PC-3 (cell line): ENCODE results near the gene LZTFL1. TPM values are rescaled to one million over a fixed set of nuclear protein-coding genes. Genes with fewer than 3 reads are reported as not detected.

Experiments
- ATAC-seq: fragments of 200-7000 bp; cut with Tn5 transposase; 2 replicates; pipeline ENCODE4 v1.9.1; 2020; ENCODE audit warnings: mild to moderate bottlenecking, moderate library complexity
- BruUV-seq: library from RNA; stranded (reverse); fragments of 400-500 nt; replicated peaks from 2 replicates; lab custom pipeline; 2021; lab: Mats Ljungman, UMichigan
- CTCF ChIA-PET: fragments of 300-600 bp; sonication (Branson Sonifier 250); formaldehyde crosslinking; loops from one replicate; lab custom pipeline; 2022; ENCODE audit warnings: antibody characterized with exemption; lab: Charles Lee
- POLR2A ChIA-PET: fragments of 300-600 bp; sonication (Branson Sonifier 250); formaldehyde crosslinking; loops from one replicate; lab custom pipeline; 2022; ENCODE audit warnings: antibody characterized with exemption; ENCODE audit not compliant: unreplicated experiment; lab: Charles Lee
- DNase-seq: peaks from one replicate; pipeline ENCODE4 v3.0.0-alpha.2; 2015
- H2AFZ ChIP-seq: fragments of 300-600 bp; sonication (generic); 2 replicates; pipeline ENCODE4 v1.6.0; 2016; ENCODE audit warnings: antibody characterized with exemption, low read length
- H3F3A ChIP-seq: fragments of 300-600 bp; sonication (generic); one replicate; pipeline ENCODE4 v1.6.0; 2017; ENCODE audit warnings: antibody characterized with exemption, low read length, control low read depth, mild to moderate bottlenecking; ENCODE audit not compliant: unreplicated experiment
- H3K27ac ChIP-seq: fragments of 300-600 bp; sonication (generic); 2 replicates; pipeline ENCODE4 v1.5.1; 2016; ENCODE audit warnings: mild to moderate bottlenecking, low read length
- H3K27me3 ChIP-seq: fragments of 300-600 bp; sonication (generic); 2 replicates; pipeline ENCODE4 v1.6.1; 2016; ENCODE audit warnings: low read length, mixed read lengths
- H3K36me3 ChIP-seq: fragments of 300-600 bp; sonication (generic); 2 replicates; pipeline ENCODE4 v1.6.1; 2016; ENCODE audit warnings: low read depth, mixed run types, low read length, mixed read lengths
- H3K4me1 ChIP-seq: fragments of 300-600 bp; sonication (generic); 2 replicates; pipeline ENCODE4 v1.5.1; 2016; ENCODE audit warnings: low read length; ENCODE audit not compliant: insufficient read depth
- H3K4me2 ChIP-seq: fragments of 300-600 bp; sonication (generic); 2 replicates; pipeline ENCODE4 v1.6.0; 2016; ENCODE audit warnings: low read length
- H3K4me3 ChIP-seq: fragments of 300-600 bp; sonication (generic); 2 replicates; pipeline ENCODE4 v1.5.1; 2016; ENCODE audit warnings: mild to moderate bottlenecking, low read length, mixed read lengths
- H3K79me2 ChIP-seq: fragments of 300-600 bp; sonication (generic); 2 replicates; pipeline ENCODE4 v1.6.1; 2017; ENCODE audit warnings: low read length, mixed read lengths
- H3K9ac ChIP-seq: fragments of 300-600 bp; sonication (generic); 2 replicates; pipeline ENCODE4 v1.6.0; 2016; ENCODE audit warnings: mild to moderate bottlenecking, low read length
- H3K9me2 ChIP-seq: fragments of 300-600 bp; sonication (generic); replicated peaks from 2 replicates; pipeline ENCODE4 v1.6.1; 2016; ENCODE audit warnings: mixed run types, low read length, mixed read lengths
- H3K9me3 ChIP-seq: fragments of 300-600 bp; sonication (generic); 2 replicates; pipeline ENCODE4 v1.6.1; 2016; ENCODE audit warnings: low read length, mixed read lengths
- H4K20me1 ChIP-seq: fragments of 300-600 bp; sonication (generic); 2 replicates; pipeline ENCODE4 v1.6.1; 2016; ENCODE audit warnings: low read length, mixed read lengths
- EZH2 ChIP-seq: fragments of 300-600 bp; sonication (generic); IDR thresholded peaks from one replicate; pipeline ENCODE4 v1.6.1; 2017; ENCODE audit warnings: antibody characterized with exemption, mild to moderate bottlenecking, low read length; ENCODE audit not compliant: unreplicated experiment
- EZH2phosphoT487 ChIP-seq: fragments of 300-600 bp; sonication (generic); IDR thresholded peaks from 2 replicates; pipeline ENCODE4 v1.6.1; 2018; ENCODE audit warnings: mild to moderate bottlenecking, antibody characterized with exemption, low read length, borderline replicate concordance
- intact Hi-C: fragments of 100-400 bp; cut with micrococcal nuclease; formaldehyde crosslinking; loops from 2 replicates; pipeline ENCODE4 v1.9.0; 2023
- total RNA-seq: library from RNA; depleted of rRNA; stranded (reverse); fragments of >200 nt; gene quantifications from 2 replicates; pipeline ENCODE4 v1.2.3, GENCODE V29; 2014
- TF ChIP-seq, protein P1 (sequence below): fragments of 300-600 bp; sonication (generic); conservative IDR thresholded peaks from 2 replicates; pipeline ENCODE4 v1.5.1; 2017; ENCODE audit warnings: antibody characterized with exemption, low read depth, mild to moderate bottlenecking, low read length

Gene LZTFL1
- total RNA-seq, 1 experiment from 2014 or later: 14.2 TPM

- no peak overlapping the region for H2AFZ ChIP-seq
- no peak overlapping the region for H3K9ac ChIP-seq
- ATAC-seq (no peak), DNase-seq (no peak)
- H3K4me3 ChIP-seq: no peak overlapping the region
- BruUV-seq: no TSS peak
- CTCF ChIA-PET: no interaction called here
- TF ChIP-seq, protein P1, sequence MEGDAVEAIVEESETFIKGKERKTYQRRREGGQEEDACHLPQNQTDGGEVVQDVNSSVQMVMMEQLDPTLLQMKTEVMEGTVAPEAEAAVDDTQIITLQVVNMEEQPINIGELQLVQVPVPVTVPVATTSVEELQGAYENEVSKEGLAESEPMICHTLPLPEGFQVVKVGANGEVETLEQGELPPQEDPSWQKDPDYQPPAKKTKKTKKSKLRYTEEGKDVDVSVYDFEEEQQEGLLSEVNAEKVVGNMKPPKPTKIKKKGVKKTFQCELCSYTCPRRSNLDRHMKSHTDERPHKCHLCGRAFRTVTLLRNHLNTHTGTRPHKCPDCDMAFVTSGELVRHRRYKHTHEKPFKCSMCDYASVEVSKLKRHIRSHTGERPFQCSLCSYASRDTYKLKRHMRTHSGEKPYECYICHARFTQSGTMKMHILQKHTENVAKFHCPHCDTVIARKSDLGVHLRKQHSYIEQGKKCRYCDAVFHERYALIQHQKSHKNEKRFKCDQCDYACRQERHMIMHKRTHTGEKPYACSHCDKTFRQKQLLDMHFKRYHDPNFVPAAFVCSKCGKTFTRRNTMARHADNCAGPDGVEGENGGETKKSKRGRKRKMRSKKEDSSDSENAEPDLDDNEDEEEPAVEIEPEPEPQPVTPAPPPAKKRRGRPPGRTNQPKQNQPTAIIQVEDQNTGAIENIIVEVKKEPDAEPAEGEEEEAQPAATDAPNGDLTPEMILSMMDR: no peak
- TF ChIP-seq EZH2phosphoT487 (no peak), EZH2 (no peak)
- intact Hi-C loops: loop anchor here (2.0 kb wide), 1 partner anchor 25 kb away; no protein-coding TSS in a partner anchor
- no peaks in the 10 kb centered on the region for H3F3A ChIP-seq
- H3K4me1 ChIP-seq: peaks cover 13% of the 10 kb centered on the region; the same call in 1 of the 2 replicates
- no peaks in the 10 kb centered on the region for H3K27me3 ChIP-seq
- H3K79me2 ChIP-seq: no peaks in the 10 kb centered on the region
- no peaks in the 10 kb centered on the region for H3K9me2 ChIP-seq
- H4K20me1 ChIP-seq: no peaks in the 10 kb centered on the region
- H3K9me3 ChIP-seq: peaks cover 6% of the 10 kb centered on the region; the same call in 1 of the 2 replicates
- H3K4me2 ChIP-seq: no peak overlapping the region
- POLR2A ChIA-PET: no interaction called here
- H3K36me3 ChIP-seq: no peaks in the 10 kb centered on the region
- no peak overlapping the region for H3K27ac ChIP-seq
These were observed 49.9 kb downstream of the LZTFL1 start for GRCh38 chr3:45792036-45792435.

- Histone ChIP-seq H3K9me3 (peaks cover 6% of the 10 kb centered on the region; the same call in 1 of the 2 replicates), H3K27me3 (no peaks in the 10 kb centered on the region), H3K79me2 (no peaks in the 10 kb centered on the region), H4K20me1 (no peaks in the 10 kb centered on the region), H3K4me3 (no peak overlapping the region), H3K4me1 (peaks cover 13% of the 10 kb centered on the region; the same call in 1 of the 2 replicates), H3K36me3 (no peaks in the 10 kb centered on the region), H3K4me2 (no peak overlapping the region), H3K27ac (no peak overlapping the region), H3K9ac (no peak overlapping the region), H3F3A (no peaks in the 10 kb centered on the region), H2AFZ (no peak overlapping the region), H3K9me2 (no peaks in the 10 kb centered on the region)
- POLR2A ChIA-PET: no interaction called here
- TF ChIP-seq EZH2: no peak
- TF ChIP-seq, protein P1: no peak
- no peak for TF ChIP-seq EZH2phosphoT487
- no TSS peak for BruUV-seq
- ATAC-seq: no peak
- CTCF ChIA-PET: no interaction called here
- DNase-seq: no peak
- intact Hi-C loops: no loop called here
These were observed 51.3 kb downstream of the LZTFL1 start for GRCh38 chr3:45790596-45790995.

DNA sequence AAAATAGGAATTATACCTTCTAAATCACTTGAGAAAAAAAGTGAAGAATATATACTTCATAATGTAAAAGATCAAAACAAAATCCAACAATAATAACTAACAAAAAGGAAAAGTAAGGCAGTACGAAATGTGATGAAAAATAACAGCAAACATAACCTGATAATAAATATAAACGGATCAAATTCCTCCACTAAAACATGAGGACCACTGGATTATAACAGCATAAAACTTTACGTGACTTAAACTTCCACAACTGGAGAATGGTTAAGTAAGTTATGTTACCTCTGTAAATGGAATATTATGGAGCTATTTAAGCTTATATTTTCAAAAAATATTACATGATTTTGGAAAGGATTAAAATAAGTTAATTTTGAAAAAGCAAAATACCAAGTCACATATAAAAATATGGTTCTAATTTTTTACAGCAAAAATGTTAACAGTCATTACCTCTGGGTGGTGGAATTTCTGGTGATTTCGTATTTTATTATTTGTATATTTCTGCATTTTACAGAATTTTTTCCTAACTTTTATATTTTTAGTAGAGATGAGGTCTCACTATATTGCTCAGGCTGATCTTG lies 52.6 kb downstream of the LZTFL1 start:
- no TSS peak for BruUV-seq
- H3K4me3 ChIP-seq: no peak overlapping the region
- ATAC-seq: no peak
- POLR2A ChIA-PET: no interaction called here
- peaks cover 12% of the 10 kb centered on the region; the same call in 1 of the 2 replicates for H3K4me1 ChIP-seq
- H3K79me2 ChIP-seq: no peaks in the 10 kb centered on the region
- H3K9me3 ChIP-seq: peaks cover 6% of the 10 kb centered on the region; the same call in 1 of the 2 replicates
- no peaks in the 10 kb centered on the region for H3K9me2 ChIP-seq
- no peak overlapping the region for H2AFZ ChIP-seq
- H3K27ac ChIP-seq: no peak overlapping the region
- CTCF ChIA-PET: no interaction called here
- intact Hi-C loops: no loop called here
- no peaks in the 10 kb centered on the region for H3F3A ChIP-seq
- H3K36me3 ChIP-seq: no peaks in the 10 kb centered on the region
- DNase-seq: no peak
- TF ChIP-seq EZH2phosphoT487 (no peak), EZH2 (no peak)
- TF ChIP-seq, protein P1: no peak
- H3K27me3 ChIP-seq: no peaks in the 10 kb centered on the region
- H4K20me1 ChIP-seq: no peaks in the 10 kb centered on the region
- H3K9ac ChIP-seq: no peak overlapping the region
- H3K4me2 ChIP-seq: no peak overlapping the region
